GM18519 (cell line): ENCODE results near the gene APAF1.

Experiments
- ATAC-seq: cut with Tn5 transposase; IDR thresholded peaks from one replicate; pipeline ENCODE4 v1.9.1; 2021; ENCODE audit warnings: mild to moderate bottlenecking, moderate library complexity; ENCODE audit not compliant: unreplicated experiment, low FRiP score

APAF1 gene

GRCh38 chr12:98725476-98726247 is 80.6 kb downstream of the APAF1 start:
- peak; percentile 66 for ATAC-seq

GRCh38 chr12:98727196-98727595 is 82.1 kb downstream of the APAF1 start:
- no peak for ATAC-seq

GRCh38 chr12:98730412-98730811 is 85.3 kb downstream of the APAF1 start:
- no peak for ATAC-seq

- ATAC-seq, result no peak
These were observed 88.7 kb downstream of the APAF1 start for GRCh38 chr12:98733667-98734350.

- ATAC-seq, result no peak
These were observed 90.7 kb downstream of the APAF1 start for GRCh38 chr12:98735821-98736220.

GRCh38 chr12:98736352-98737321 is 91.5 kb downstream of the APAF1 start:
- no peak for ATAC-seq

GRCh38 chr12:98737322-98737712 is 92.2 kb downstream of the APAF1 start:
- no peak for ATAC-seq

- no peak for ATAC-seq
These were observed 92.9 kb downstream of the APAF1 start for GRCh38 chr12:98738002-98738401.

- no peak for ATAC-seq
These were observed 93.4 kb downstream of the APAF1 start for GRCh38 chr12:98738539-98738938.

GRCh38 chr12:98740751-98741150 is 95.7 kb downstream of the APAF1 start:
- no peak for ATAC-seq

- ATAC-seq, result no peak
These were observed 96.1 kb downstream of the APAF1 start for GRCh38 chr12:98741196-98741555.

- ATAC-seq, result no peak
These were observed 96.6 kb downstream of the APAF1 start for GRCh38 chr12:98741556-98742265.

GRCh38 chr12:98743362-98743953 is 98.4 kb downstream of the APAF1 start:
- no peak for ATAC-seq

- no peak for ATAC-seq
These were observed 99.6 kb downstream of the APAF1 start for GRCh38 chr12:98744680-98745079.

- peak; percentile 49 for ATAC-seq
These were observed 100.7 kb downstream of the APAF1 start for GRCh38 chr12:98745578-98746391.

GRCh38 chr12:98748463-98748862 is 103.4 kb downstream of the APAF1 start:
- ATAC-seq, result no peak

GRCh38 chr12:98750511-98750910 is 105.4 kb downstream of the APAF1 start:
- ATAC-seq, result no peak

- no peak for ATAC-seq
These were observed 106.6 kb downstream of the APAF1 start for GRCh38 chr12:98751580-98752115.

GRCh38 chr12:98752726-98753125 is 107.6 kb downstream of the APAF1 start:
- ATAC-seq, result no peak
